NCI-H1436 (cell line): ENCODE data around the gene CLIP3.
A peak's percentile ranks its signal among the peaks of the same experiment; 100 is the strongest.
"Not testable (repeated sequence)": the region's sequence is repeated elsewhere in the genome, so short reads cannot be mapped to it uniquely, and the experiment has no call there.

Experiments
- DNase-seq: peaks from one replicate; lab custom pipeline; 2025; lab: John Stamatoyannopoulos, UW

Gene CLIP3

DNA sequence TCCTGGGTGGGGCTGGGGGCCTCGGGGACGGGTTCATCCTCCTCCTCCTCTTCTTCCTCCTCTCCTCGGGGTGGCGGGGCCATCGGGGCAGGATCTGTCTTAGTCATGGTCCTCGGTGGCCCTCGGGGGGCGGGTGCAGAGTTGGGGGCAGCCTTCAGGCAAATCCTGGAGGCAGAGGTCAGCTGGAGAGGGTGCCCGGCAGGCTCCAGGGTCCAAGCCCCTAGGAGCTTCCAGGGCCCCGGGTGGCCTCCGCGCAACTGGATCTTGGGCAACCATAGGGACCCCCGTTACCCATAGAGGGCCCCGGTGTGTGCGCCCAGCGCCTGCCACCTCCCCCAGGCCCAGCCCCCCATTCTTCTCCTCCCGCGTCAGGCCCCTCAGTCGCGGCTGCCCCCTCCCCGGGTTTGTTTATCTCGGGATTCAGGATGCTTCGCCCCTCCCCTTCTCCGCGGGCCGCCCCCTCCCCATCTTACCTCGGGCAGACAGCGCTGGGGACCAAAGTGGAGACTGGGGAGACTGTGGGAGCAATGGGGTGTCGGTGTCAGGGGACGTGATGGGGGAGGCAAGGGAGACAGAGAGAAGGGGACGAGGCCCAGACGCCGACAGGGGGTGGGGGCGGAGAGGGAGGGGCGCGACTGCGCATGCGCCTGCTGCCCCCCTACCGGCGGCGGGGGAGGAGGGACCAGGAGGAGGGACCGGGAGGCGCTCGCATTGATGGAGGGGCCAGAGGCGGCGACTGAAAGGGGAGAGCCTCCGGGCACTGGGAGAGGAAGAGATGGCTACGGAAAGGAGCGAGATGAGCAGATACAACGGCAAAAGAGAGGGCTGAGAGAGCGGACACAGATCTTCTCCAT lies at the start of gene CLIP3:
Gene CLIP3, minus strand, starts transcription at position 623 of the 854 bp plus-strand sequence. Its CDS starts 516 bp downstream, at position 107.
- DNase-seq, result peak; percentile 81

DNA sequence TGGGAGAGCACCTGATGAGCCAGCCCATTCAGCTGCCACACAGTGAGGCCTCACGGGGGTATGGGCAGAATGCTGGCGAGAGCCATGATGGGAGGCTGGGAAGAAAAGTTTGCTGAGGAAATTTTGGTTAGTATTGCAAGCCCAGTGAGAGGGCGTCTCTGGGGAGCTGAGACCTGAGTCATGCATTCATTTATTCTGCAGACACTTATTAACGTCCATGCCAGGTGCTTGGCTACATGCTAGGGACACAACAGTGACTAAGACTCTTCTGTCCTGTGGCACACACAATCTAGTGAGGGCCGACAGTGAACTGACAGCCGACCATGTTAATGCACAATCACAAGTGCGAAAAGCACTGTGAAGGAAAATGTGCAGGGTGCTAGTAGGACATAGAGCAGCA lies 49.2 kb upstream of the CLIP3 start:
- no peak for DNase-seq

DNA sequence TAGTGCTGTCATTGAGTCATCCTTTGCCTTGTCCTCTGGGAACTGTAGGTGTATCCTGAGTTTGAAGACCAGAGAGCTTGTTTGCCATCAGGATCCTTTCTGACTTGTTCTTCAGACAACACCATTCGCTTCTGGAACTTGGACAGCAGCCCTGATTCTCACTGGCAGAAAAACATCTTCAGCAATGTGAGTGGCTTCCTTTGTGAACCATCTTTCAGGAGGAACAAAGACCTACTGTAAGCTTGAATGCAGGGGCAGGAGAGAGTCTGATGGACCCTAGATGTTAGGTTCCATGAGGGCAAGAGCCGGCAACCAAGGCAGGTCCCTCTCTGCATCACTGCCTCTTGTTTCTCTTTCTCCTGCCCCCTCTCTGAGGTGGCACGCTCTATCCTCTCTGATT lies 48.7 kb upstream of the CLIP3 start:
- no peak for DNase-seq

GRCh38 chr19:36079389-36079945 lies 46.8 kb upstream of the CLIP3 start:
- no peak for DNase-seq

- no peak for DNase-seq
These were observed 40.6 kb upstream of the CLIP3 start for GRCh38 chr19:36073121-36073876.

- DNase-seq, result no peak
These were observed 39.4 kb upstream of the CLIP3 start for GRCh38 chr19:36072081-36072480.

DNA sequence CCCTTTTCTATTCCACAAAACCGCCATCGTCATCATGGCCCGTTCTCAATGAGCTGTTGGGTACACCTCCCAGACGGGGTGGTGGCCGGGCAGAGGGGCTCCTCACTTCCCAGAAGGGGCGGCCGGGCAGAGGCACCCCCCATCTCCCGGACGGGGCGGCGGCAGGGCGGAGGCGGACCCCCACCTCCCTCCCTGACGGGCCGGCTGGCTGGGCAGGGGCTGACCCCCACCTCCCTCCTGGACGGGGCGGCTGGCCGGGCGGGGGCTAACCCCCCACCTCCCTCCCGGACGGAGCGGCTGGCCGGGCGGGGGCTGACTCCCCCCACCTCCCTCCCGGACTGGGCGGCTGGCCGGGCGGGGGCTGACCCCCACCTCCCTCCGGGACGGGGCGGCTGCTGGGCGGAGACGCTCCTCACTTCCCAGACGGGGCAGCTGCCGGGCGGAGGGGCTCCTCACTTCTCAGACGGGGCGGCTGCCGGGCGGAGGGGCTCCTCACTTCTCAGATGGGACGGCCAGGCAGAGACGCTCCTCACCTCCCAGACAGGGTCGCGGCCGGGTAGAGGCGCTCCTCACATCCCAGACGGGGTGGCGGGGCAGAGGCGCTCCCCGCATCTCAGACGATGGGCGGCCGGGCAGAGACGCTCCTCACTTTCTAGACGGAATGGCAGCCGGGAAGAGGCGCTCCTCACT lies 36.3 kb upstream of the CLIP3 start:
- DNase-seq, result not testable (repeated sequence)

DNA sequence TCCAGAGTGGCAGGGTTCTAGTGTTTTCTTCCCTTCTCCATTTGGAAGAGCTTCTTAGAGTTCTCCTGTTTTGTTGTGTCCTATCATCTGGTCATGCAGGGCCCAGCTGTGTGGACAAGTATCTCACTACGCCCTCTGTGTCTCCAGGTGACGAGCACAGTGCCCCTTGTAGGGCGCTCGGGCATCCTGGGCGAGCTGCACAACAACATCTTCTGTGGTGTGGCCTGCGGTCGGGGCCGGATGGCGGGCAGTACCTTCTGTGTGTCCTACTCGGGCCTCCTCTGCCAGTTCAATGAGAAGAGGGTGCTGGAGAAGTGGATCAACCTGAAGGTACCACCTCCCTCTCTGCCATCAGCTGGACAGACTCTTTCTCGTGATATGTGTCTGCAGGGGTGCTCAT lies 35.0 kb upstream of the CLIP3 start:
- no peak for DNase-seq

DNA sequence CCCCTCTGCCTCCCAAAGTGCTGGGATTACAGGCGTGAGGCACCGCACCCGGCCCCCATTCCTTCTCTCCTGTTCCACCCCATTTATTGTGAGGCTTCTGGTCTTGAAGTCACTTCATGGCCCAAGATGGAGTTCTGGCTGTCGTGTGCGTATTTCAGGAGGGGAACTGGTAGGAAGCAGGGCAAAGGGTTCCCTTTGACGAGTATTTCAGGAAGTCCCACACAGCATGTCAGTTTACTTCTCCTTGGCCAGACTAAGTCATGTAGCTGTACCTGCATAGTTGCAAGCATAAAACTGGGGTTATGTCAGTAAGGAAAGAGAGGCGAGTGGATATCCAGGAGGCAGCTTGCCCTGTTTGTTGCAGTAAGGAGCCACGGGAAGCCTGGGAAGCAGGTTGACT lies 32.2 kb upstream of the CLIP3 start:
- no peak for DNase-seq

DNA sequence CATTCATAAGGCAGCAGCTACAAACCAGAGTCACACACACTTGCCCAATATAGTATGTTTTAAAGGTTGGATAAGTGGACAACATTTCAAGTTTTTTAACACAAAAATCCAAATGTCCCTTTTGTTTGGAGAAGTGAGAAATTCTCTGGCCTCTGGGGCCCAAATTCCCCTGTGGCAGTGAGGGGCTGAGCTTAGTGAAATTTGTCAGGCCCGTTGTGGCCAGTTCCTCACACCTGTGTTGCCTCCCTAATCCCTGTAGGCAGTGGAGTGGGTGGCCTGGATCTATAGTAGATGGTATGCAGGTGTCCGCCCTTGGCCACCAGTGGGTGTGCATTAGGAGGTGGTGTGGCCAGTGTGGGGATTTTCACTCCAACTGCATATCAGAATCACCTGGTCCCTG lies 28.7 kb upstream of the CLIP3 start:
- no peak for DNase-seq

- DNase-seq, result no peak
These were observed 27.8 kb upstream of the CLIP3 start for GRCh38 chr19:36060430-36060829.

- DNase-seq, result no peak
These were observed 26.7 kb upstream of the CLIP3 start for GRCh38 chr19:36059180-36059910.

- DNase-seq, result no peak
These were observed 26.0 kb upstream of the CLIP3 start for GRCh38 chr19:36058481-36059179.

DNA sequence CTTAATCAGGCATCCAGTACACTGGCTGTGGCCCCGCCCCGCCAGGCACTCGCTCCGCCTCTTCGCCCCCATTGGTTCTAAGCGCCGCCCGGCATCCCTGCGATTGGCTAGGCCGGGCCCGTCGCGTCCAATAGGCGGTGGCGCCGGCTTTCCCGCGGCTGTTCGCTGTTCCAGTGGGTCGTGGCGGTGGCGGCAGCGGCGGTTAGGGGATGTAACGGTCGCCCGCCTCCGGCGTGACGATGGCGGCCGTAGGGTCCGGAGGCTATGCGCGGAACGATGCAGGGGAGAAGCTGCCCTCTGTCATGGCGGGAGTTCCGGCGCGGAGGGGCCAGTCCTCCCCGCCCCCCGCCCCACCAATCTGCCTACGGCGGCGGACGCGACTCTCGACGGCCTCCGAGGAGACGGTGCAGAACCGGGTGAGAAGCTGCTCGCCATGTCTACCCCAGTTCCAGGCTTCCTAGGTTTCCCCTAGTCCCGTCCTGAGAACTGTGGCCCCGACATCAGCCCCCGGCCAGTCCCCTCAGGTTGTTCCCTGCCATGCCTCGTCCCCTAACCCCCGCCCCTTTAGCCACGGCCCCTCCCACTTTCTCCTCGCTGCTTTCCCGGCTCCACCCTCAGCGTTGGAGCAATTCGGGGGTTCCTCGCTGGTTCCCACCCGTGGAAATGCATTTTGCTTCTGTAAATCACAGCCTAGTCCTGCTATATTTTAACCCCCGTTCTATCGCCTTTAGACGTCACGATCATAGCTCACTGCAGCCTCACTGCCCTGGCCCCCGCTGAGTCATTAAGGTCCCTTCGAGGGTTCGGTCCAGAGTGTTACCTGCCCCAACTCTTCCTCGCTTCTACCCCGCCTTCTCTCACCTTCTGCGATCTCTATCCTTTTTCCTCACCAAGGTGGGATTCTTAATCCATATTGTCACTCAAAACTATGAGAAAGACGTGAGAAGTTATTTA lies 22.3 kb upstream of the CLIP3 start, which contains the start of gene WDR62:
Gene WDR62, plus strand, starts transcription at position 165 of the 954 bp plus-strand sequence. Its CDS starts 75 bp downstream, at position 240.
- DNase-seq, result peak; percentile 92

DNA sequence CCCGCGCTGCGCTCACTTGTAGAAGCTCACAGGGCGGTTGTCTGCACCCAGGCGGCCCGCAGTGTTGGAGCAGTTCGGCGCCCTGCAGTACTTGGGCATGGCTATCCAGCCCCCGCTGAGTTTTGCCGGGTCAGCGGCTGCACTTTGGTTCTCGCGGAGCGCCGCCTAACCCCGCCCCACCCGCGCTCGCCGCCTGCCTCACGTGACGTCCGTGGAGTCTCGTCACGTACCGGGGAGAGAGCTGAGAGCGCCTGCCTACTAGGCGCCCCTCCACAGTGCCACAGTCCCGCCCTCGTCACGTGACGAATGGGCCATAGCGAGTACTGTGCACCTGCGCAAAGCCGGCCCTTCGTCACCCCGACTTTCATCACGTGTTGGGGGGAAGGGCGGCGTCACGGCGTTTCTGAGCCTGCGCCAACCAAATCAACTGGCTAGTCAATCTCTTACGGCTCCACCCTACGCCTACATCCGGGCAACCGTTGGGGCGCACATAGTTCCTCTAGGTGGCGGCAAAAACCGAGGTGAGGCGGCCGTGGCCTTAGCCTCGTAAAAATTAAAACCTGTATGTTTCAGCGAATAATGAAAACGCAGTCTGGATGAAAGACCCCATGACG lies 21.6 kb upstream of the CLIP3 start, which contains the start of gene THAP8:
Gene THAP8, minus strand, starts transcription at position 167 of the 614 bp plus-strand sequence. Its CDS starts 68 bp downstream, at position 99.
- peak; percentile 98 for DNase-seq

GRCh38 chr19:36051637-36052036 lies 19.0 kb upstream of the CLIP3 start:
- no peak for DNase-seq

DNA sequence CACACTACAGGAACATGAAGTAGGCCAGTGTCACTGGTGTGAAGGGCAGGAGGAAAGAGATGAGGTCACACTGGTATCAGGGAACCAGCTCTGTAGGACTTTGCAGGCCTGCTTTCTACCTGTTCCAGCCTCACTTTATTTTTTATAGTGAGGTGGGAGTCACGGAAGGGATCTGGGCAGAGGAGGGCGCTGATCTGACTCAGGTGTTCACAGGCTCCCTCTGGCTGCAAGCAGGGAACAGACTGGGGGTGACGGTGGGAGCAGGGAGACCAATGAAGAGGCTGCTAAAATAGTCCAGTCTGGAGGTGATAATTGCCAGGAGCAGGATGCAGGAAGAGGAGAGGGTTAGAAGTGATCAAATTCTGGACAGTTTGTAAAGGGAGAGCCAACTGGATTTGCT lies 18.6 kb upstream of the CLIP3 start:
- DNase-seq, result peak; percentile 7

DNA sequence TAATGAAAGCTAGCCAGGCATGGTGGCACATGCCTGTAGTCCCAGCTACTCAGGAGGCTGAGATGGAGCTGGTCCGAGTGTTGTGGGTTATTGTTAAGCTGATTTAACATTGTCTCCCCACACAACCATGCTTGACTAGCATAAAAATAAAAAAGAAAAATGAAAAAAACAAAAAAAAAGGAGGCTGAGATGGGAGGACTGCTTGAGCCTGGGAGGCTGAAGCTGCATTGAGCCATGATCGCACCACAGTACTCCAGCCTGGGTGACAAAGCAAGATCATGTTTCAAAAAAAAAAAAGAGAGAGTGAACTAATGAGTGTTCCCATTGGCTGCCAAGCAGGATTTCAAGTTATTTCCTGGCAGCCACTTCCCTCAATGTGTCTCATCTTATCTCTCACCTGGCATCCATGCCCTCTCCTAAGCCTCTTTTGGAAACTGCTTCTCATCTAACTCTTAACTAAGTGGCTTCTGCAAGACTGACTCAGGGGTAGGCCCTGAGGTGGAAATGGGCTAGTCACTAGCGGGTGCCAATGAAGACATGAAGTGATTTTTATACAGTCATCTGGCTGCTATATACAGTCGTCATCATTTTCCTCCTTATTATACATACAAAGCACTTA lies 16.5 kb upstream of the CLIP3 start:
- no peak for DNase-seq

DNA sequence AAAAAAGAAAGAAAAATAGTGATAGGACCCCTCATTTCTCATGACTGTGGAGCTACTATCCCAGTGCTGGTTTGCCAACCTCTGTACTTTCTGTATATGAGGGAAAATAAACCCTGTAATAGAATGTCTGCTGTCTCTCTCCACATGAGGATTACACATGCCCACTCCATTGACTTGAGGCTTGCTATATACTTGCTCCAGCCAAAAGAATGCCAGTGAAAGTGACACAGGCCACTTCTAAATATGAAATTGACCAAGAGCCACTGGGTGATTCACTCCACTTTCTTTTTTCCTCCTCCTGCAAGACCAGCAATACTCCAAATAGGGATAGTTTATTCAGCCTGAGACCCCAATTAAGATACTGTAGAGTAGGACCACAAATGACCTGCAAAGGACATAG lies 15.2 kb upstream of the CLIP3 start:
- no peak for DNase-seq
